Measurements from ENCODE around the gene CAMK1D. TPM values are rescaled to one million over a fixed set of nuclear protein-coding genes. Genes with fewer than 3 reads are reported as not detected.

The CAMK1D gene
- total RNA-seq, 3 donors from 2014 or later (not counting 1 experiment from before 2014, with no cell fraction given): 44.2 to 56.4 (median 49.7) TPM

DNA sequence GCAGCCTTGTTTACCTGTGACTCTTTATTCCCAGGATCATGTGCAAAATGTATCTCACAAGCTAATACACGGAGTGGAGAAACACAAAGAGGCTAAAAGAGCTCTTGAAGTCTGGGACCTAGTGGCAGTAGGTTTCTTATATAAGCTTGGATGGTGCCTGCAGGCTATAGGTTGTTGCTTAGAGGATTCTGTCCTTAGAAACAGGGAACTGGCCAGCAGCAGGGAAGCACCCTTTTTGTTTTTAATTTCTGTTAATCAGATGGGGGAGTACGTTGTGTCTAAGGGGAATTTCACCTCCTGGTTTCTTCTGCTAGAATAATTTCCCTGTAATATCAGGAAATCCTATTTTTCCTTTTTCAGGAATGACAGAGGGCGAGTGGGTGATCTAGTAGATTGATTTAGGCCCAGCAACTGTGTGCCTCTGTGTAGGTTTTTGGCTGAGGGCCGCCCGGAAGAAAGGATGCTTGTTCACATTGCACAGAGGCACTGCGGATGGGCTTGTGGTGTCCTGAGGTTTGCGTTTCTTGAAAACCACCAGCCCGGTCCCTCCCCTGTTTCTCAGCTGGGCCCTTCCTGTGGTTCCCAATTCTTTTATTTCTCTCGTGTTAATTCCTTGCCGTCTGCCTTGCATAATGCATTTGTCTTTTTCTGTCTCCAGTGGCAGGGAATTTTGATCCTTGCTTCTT, 158.0 kb downstream of the CAMK1D start:
- ATAC-seq (peak; percentile 40 to 83 (median 63)), DNase-seq (peak in 1 of 2 donors; percentile 29)
- Mint-ChIP-seq H3K4me3 (peak overlapping the region; percentile 81), H3K27me3 (ENCODE audit: low read depth in 2 of 2) (no peaks in the 10 kb centered on the region), H3K36me3 (no peaks in the 10 kb centered on the region), H3K4me1 (peaks cover 68 to 71% of the 10 kb centered on the region in 2 donors), H3K27ac (peak overlapping the region; percentile 53 to 54), H3K9me3 (no peaks in the 10 kb centered on the region)
- Histone ChIP-seq H3K9me3 (ENCODE audit: control insufficient read depth, insufficient read depth, low read length) (no peaks in the 10 kb centered on the region), H3K27ac (ENCODE audit: low read length) (no peak overlapping the region), H3K36me3 (ENCODE audit: control insufficient read depth, insufficient read depth, low read length) (no peaks in the 10 kb centered on the region), H3K4me1 (ENCODE audit: control insufficient read depth, insufficient read depth, low read length) (peaks cover 43% of the 10 kb centered on the region), H3K4me3 (ENCODE audit: low read length) (no peak overlapping the region), H3K27me3 (ENCODE audit: control insufficient read depth, insufficient read depth, low read length) (no peaks in the 10 kb centered on the region)
- TF ChIP-seq, protein P1, sequence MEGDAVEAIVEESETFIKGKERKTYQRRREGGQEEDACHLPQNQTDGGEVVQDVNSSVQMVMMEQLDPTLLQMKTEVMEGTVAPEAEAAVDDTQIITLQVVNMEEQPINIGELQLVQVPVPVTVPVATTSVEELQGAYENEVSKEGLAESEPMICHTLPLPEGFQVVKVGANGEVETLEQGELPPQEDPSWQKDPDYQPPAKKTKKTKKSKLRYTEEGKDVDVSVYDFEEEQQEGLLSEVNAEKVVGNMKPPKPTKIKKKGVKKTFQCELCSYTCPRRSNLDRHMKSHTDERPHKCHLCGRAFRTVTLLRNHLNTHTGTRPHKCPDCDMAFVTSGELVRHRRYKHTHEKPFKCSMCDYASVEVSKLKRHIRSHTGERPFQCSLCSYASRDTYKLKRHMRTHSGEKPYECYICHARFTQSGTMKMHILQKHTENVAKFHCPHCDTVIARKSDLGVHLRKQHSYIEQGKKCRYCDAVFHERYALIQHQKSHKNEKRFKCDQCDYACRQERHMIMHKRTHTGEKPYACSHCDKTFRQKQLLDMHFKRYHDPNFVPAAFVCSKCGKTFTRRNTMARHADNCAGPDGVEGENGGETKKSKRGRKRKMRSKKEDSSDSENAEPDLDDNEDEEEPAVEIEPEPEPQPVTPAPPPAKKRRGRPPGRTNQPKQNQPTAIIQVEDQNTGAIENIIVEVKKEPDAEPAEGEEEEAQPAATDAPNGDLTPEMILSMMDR (IDR thresholded peaks at IDR 0.05): no peak
- WGBS (ENCODE audit: insufficient coverage): 20% methylated on average over 9 of the region's 10 CpGs
- intact Hi-C loops (cut with micrococcal nuclease): no loop called here

DNA sequence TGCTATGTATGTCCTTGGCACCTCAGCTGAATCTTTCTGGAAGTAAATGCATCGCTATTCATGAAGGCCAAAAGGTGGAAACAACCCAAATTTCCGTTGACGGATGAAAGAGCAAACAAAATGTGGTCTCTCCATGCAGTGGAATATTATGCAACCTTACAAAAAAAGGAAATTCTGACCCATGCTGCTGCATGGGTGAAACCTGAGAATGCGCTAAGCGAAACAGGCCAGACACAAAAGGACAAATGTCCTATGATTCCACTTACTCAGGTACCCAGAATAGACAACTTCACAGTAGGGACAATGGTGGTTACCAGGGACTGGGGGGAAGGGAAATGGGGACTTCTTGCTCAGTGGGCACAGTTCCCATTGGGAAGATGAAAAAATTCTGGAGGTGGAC, 158.8 kb downstream of the CAMK1D start:
- TF ChIP-seq, protein P1 (IDR thresholded peaks at IDR 0.05): no peak
- no peaks in the 10 kb centered on the region for H3K27me3 Mint-ChIP-seq (ENCODE audit: low read depth in 2 of 2)
- no peaks in the 10 kb centered on the region for H3K36me3 Mint-ChIP-seq
- H3K27ac Mint-ChIP-seq: peak overlapping the region; percentile 53 to 54
- Histone ChIP-seq H3K36me3 (ENCODE audit: control insufficient read depth, insufficient read depth, low read length) (no peaks in the 10 kb centered on the region), H3K4me1 (ENCODE audit: control insufficient read depth, insufficient read depth, low read length) (peaks cover 48% of the 10 kb centered on the region), H3K27me3 (ENCODE audit: control insufficient read depth, insufficient read depth, low read length) (no peaks in the 10 kb centered on the region), H3K4me3 (ENCODE audit: low read length) (no peak overlapping the region), H3K9me3 (ENCODE audit: control insufficient read depth, insufficient read depth, low read length) (no peaks in the 10 kb centered on the region), H3K27ac (ENCODE audit: low read length) (no peak overlapping the region)
- H3K9me3 Mint-ChIP-seq: no peaks in the 10 kb centered on the region
- peaks cover 69 to 73% of the 10 kb centered on the region in 2 donors for H3K4me1 Mint-ChIP-seq
- peak overlapping the region; percentile 81 for H3K4me3 Mint-ChIP-seq
- DNase-seq: no peak
- intact Hi-C loops (cut with micrococcal nuclease): no loop called here
- ATAC-seq: no peak
- WGBS (ENCODE audit: insufficient coverage): 97% methylated on average over 5 of the region's 5 CpGs

DNA sequence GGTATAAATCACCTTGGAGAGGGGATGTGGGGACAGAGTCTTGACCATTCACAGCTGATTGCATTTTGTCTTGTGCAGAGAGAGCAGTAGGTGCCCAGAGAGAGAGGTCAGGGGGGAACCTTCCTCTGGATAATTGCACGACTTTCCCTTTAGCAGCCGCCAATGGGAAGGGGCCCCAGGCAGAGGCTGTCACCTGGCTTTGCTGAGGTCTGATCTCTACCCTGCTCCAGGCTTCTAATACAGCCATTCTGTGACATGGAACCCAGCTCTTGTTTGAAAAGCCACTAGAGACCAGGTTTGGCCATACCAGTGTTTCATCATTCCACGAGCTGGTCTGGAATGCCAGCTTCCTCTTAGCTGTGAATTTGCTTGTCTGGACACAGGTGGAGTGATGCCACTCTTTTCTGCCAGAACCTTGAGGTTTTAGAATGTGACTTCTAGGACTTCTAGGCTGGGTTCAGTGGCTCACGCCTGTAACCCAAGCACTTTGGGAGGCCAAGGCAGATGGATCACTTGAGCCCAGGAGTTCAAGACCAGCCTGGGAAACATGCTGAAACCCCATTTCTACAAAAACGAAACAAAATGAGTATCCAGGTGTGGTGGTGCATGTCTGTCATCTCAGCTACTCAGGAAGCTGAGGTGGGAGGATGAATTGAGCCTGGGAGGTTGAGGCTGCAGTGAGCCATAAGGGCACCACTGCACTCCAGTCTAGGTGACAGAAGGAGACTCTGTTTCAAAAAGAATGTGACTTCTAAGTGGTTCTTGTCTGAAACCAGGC, 159.9 kb downstream of the CAMK1D start:
- Mint-ChIP-seq H3K36me3 (no peaks in the 10 kb centered on the region), H3K9me3 (no peaks in the 10 kb centered on the region), H3K4me3 (peak overlapping the region; percentile 37), H3K27ac (no peak overlapping the region), H3K4me1 (peaks cover 78 to 79% of the 10 kb centered on the region in 2 donors), H3K27me3 (ENCODE audit: low read depth in 2 of 2) (no peaks in the 10 kb centered on the region)
- Histone ChIP-seq H3K4me1 (ENCODE audit: control insufficient read depth, insufficient read depth, low read length) (peaks cover 58% of the 10 kb centered on the region), H3K36me3 (ENCODE audit: control insufficient read depth, insufficient read depth, low read length) (no peaks in the 10 kb centered on the region), H3K4me3 (ENCODE audit: low read length) (no peak overlapping the region), H3K27ac (ENCODE audit: low read length) (no peak overlapping the region), H3K27me3 (ENCODE audit: control insufficient read depth, insufficient read depth, low read length) (no peaks in the 10 kb centered on the region), H3K9me3 (ENCODE audit: control insufficient read depth, insufficient read depth, low read length) (no peaks in the 10 kb centered on the region)
- intact Hi-C loops (cut with micrococcal nuclease): no loop called here
- ATAC-seq (no peak), DNase-seq (no peak)
- 94% methylated on average over 5 of the region's 5 CpGs for WGBS (ENCODE audit: insufficient coverage)
- TF ChIP-seq, protein P1 (IDR thresholded peaks at IDR 0.05): no peak
